Measurements from ENCODE around the gene CDCA4. TPM values are rescaled to one million over a fixed set of nuclear protein-coding genes. Genes with fewer than 3 reads are reported as not detected.

Gene CDCA4
- total and polyA plus RNA-seq, 10 of the 15 experiments (the other 5 are each of a cell fraction or from before 2014, with no cell fraction given): 10.4 to 64.0 (median 52.1) TPM

DNA sequence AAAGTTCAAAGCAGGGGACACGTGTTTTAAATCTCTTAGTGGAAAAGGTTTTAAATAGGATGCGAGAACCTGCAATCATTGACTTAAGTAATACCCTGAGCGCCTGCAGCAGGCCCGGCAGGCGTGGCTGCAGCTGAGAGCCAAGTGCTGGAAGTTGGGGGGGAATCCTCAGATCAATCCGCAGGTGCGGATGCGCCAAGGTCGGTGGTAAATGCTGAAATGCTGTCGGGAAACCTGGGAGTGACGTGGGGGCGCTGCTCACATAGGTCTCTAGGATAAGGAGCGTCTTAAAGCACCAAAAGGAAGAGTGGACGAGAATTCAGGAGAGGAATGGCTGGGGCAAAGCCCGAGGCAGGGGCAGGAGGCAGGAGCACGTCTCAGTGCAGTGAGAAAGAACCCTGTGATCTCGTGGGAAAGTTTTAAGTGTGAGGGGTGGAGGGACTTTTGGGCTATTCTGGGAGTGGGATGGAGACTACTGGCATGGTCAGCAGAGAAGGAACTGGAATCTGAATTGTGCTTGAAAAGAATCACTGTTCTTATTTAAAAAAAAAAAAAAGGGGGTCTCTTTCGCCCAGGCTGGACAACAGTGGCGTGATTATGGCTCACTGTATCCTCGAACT lies 883 bp upstream of the CDCA4 start (continued):
- TF ChIP-seq CTCF (IDR thresholded peaks at IDR 0.05 in 2 of 3, conservative IDR thresholded peaks at IDR 0.05 in 1 of 3; ENCODE audit: control insufficient read depth in 2 of 3, extremely low read depth in 1 of 3, insufficient read depth in 1 of 3, low read depth in 3 of 3, low read length in 3 of 3): peak; percentile 9 to 29 (median 13); a peak in 3 of 6 replicates
- 0 out of 2 replicates have a peak, but pooled peaks have one; percentile 29 for TF ChIP-seq CHD2 (IDR thresholded peaks at IDR 0.05; ENCODE audit: borderline replicate concordance, low read depth, low read length)
- TF ChIP-seq PBX3 (IDR thresholded peaks at IDR 0.05; ENCODE audit: insufficient replicate concordance, low read depth, low read length): peak; percentile 34
- TF ChIP-seq EED (IDR thresholded peaks at IDR 0.05; ENCODE audit: low read depth): peak; percentile 81
- TF ChIP-seq REST (IDR thresholded peaks at IDR 0.05; ENCODE audit: low read depth, low read length): no peak
- TF ChIP-seq TAF1 (IDR thresholded peaks at IDR 0.05; ENCODE audit: borderline replicate concordance, low read depth, low read length): 0 out of 2 replicates have a peak, but pooled peaks have one; percentile 41
- TF ChIP-seq POLR2AphosphoS5 (IDR thresholded peaks at IDR 0.05; ENCODE audit: low read length): peak; percentile 19
- peak in 1 of 2 experiments; percentile 43; a peak in 1 of 4 replicates for TF ChIP-seq ETV6 (conservative IDR thresholded peaks at IDR 0.05 in 1 of 2, IDR thresholded peaks at IDR 0.05 in 1 of 2; ENCODE audit: borderline replicate concordance in 1 of 2, low read depth in 1 of 2)
- peak; percentile 32 for TF ChIP-seq MTA2 (IDR thresholded peaks at IDR 0.05; ENCODE audit: low read depth)
- TF ChIP-seq FOXM1 (IDR thresholded peaks at IDR 0.05; ENCODE audit: low read depth, low read length): no peak
- TF ChIP-seq ZNF207 (IDR thresholded peaks at IDR 0.05; ENCODE audit: borderline replicate concordance): 0 out of 2 replicates have a peak, but pooled peaks have one; percentile 9
- no peak for TF ChIP-seq ZZZ3 (IDR thresholded peaks at IDR 0.05; ENCODE audit: control insufficient read depth, insufficient read length, low read depth)
- peak; percentile 56; the same call in 1 of the 2 replicates for TF ChIP-seq STAT1 (conservative IDR thresholded peaks at IDR 0.05)

Data from GM12878 (cell line).